SK-N-SH (cell line): Measurements from ENCODE around the gene TEKTIP1. TPM values are rescaled to one million over a fixed set of nuclear protein-coding genes. Genes with fewer than 3 reads are reported as not detected.

Experiments used
- CTCF ChIA-PET: fragments of 300-600, 350-600 bp; formaldehyde crosslinking; extraction: SDS; loops from one replicate; lab custom pipeline; 2021; lab: Yijun Ruan, JAX
- POLR2A ChIA-PET: fragments of 350-600 bp; sonication (Branson Sonifier 250); formaldehyde crosslinking; extraction: SDS; loops from one replicate; lab custom pipeline; 2020; ENCODE audit warnings: antibody characterized with exemption, inconsistent platforms; lab: Yijun Ruan, JAX
- DNase-seq: peaks from one replicate; pipeline ENCODE4 v3.0.0; 2012
- H2AFZ ChIP-seq: fragments of 200-600 bp; sonication (generic); 2 replicates; pipeline ENCODE4 v1.8.1; 2016; ENCODE audit warnings: antibody characterized with exemption, mild to moderate bottlenecking, low read depth
- H3F3A ChIP-seq: fragments of 200-600 bp; sonication (generic); replicated peaks from 2 replicates; pipeline ENCODE3; 2016; ENCODE audit warnings: antibody characterized with exemption, mild to moderate bottlenecking; ENCODE audit not compliant: insufficient read depth
- H3K27ac ChIP-seq, 2 experiments: fragments of 200-500 bp in 1 of 2; fragments of 200-600 bp in 1 of 2; sonication (Bioruptor generic) in 1 of 2; sonication (generic), shearing (Covaris generic) in 1 of 2; 2 replicates each; pipeline versions ENCODE4 v1.5.1 to v1.6.1; 2014 to 2016; ENCODE audit warnings: low read depth in 2 of 2, inconsistent platforms in 1 of 2, low read length in 1 of 2, mild to moderate bottlenecking in 1 of 2, mixed read lengths in 1 of 2
- H3K27me3 ChIP-seq: fragments of 200-600 bp; sonication (generic), shearing (Covaris generic); 2 replicates; pipeline ENCODE4 v1.6.1; 2016; ENCODE audit warnings: mixed run types; ENCODE audit not compliant: insufficient read depth
- H3K36me3 ChIP-seq, 2 experiments: fragments of 200-500 bp in 1 of 2; fragments of 200-600 bp in 1 of 2; sonication (Bioruptor generic) in 1 of 2; sonication (generic) in 1 of 2; replicated peaks in 1 of 2; 2 replicates each; pipeline versions ENCODE3 to v1.5.1; 2014 to 2016; ENCODE audit warnings: low read length in 1 of 2, mild to moderate bottlenecking in 1 of 2; ENCODE audit not compliant: insufficient read depth in 2 of 2, control insufficient read depth in 1 of 2
- H3K4me1 ChIP-seq, 2 experiments: fragments of 200-500 bp in 1 of 2; fragments of 200-600 bp in 1 of 2; sonication (Bioruptor generic) in 1 of 2; sonication (generic), shearing (Covaris generic) in 1 of 2; 2 replicates each; pipeline versions ENCODE4 v1.5.1 to v1.6.1; 2014 to 2016; ENCODE audit warnings: low read depth in 1 of 2, low read length in 1 of 2, mixed run types in 1 of 2; ENCODE audit not compliant: insufficient read depth in 2 of 2, control insufficient read depth in 1 of 2
- H3K4me2 ChIP-seq: fragments of 200-600 bp; sonication (generic), shearing (Covaris generic); 2 replicates; pipeline ENCODE4 v1.6.1; 2017; ENCODE audit warnings: mixed run types
- H3K4me3 ChIP-seq, 2 experiments: fragments of 200-500 bp in 1 of 2; fragments of 200-600 bp in 1 of 2; sonication (Bioruptor generic) in 1 of 2; sonication (generic), shearing (Covaris generic) in 1 of 2; 2 replicates each; pipeline versions ENCODE4 v1.5.1 to v1.8.1; 2014 to 2016; ENCODE audit warnings: low read depth in 2 of 2, inconsistent platforms in 1 of 2, low read length in 1 of 2, mild to moderate bottlenecking in 1 of 2, mixed read lengths in 1 of 2, moderate library complexity in 1 of 2
- H3K79me2 ChIP-seq: fragments of 200-600 bp; sonication (generic); 2 replicates; pipeline ENCODE4 v1.8.1; 2017; ENCODE audit warnings: mild to moderate bottlenecking; ENCODE audit not compliant: insufficient read depth
- H3K9ac ChIP-seq: fragments of 200-600 bp; sonication (generic); 2 replicates; pipeline ENCODE4 v1.6.1; 2017; ENCODE audit warnings: mixed run types
- H3K9me2 ChIP-seq: fragments of 200-600 bp; sonication (generic); 2 replicates; pipeline ENCODE4 v1.6.1; 2017; ENCODE audit warnings: mixed run types
- H3K9me3 ChIP-seq: fragments of 200-600 bp; sonication (generic); 2 replicates; pipeline ENCODE4 v1.6.1; 2017; ENCODE audit warnings: mixed run types, mild to moderate bottlenecking, moderate library complexity
- H4K20me1 ChIP-seq: fragments of 200-600 bp; sonication (generic); 2 replicates; pipeline ENCODE4 v1.6.1; 2017; ENCODE audit warnings: mild to moderate bottlenecking, mixed run types; ENCODE audit not compliant: insufficient read depth
- CTCF ChIP-seq: fragments of 200-600 bp; sonication (generic); IDR thresholded peaks from 2 replicates; pipeline ENCODE4 v1.6.1; 2017; ENCODE audit warnings: antibody characterized with exemption, mild to moderate bottlenecking, moderate library complexity
- FOSL2 ChIP-seq: IDR thresholded peaks from 2 replicates; pipeline ENCODE4 v1.4.0; 2012; ENCODE audit warnings: low read depth, mild to moderate bottlenecking, moderate library complexity, borderline replicate concordance
- GABPA ChIP-seq: IDR thresholded peaks from 2 replicates; pipeline ENCODE4 v1.4.0; 2012; ENCODE audit warnings: low read depth, mild to moderate bottlenecking
- JUND ChIP-seq: IDR thresholded peaks from 2 replicates; pipeline ENCODE4 v1.4.0; 2012
- MAX ChIP-seq: IDR thresholded peaks from 2 replicates; pipeline ENCODE4 v1.4.0; 2012; ENCODE audit warnings: low read depth
- MEF2A ChIP-seq: IDR thresholded peaks from 2 replicates; pipeline ENCODE4 v1.4.0; 2012; ENCODE audit warnings: low read depth, borderline replicate concordance
- MXI1 ChIP-seq: IDR thresholded peaks from 2 replicates; pipeline ENCODE4 v1.6.1; 2012; ENCODE audit warnings: mild to moderate bottlenecking, low read depth, low read length, improper control_type of control experiment
- NFIC ChIP-seq: IDR thresholded peaks from 2 replicates; pipeline ENCODE4 v1.4.0; 2012; ENCODE audit warnings: borderline replicate concordance
- NRF1 ChIP-seq: IDR thresholded peaks from 2 replicates; pipeline ENCODE4 v1.6.1; 2012; ENCODE audit warnings: low read depth, mild to moderate bottlenecking, low read length
- PBX3 ChIP-seq: IDR thresholded peaks from 2 replicates; pipeline ENCODE4; 2012
- RAD21 ChIP-seq: IDR thresholded peaks from 2 replicates; pipeline ENCODE4 v1.6.1; 2012; ENCODE audit warnings: mild to moderate bottlenecking, low read length
- RCOR1 ChIP-seq: fragments of 150-350 bp; IDR thresholded peaks from 2 replicates; pipeline ENCODE4 v1.6.1; 2017; ENCODE audit warnings: antibody characterized with exemption, low read length
- RXRA ChIP-seq: IDR thresholded peaks from 2 replicates; pipeline ENCODE4 v1.4.0; 2012; ENCODE audit warnings: low read depth, mild to moderate bottlenecking, borderline replicate concordance
- SMC3 ChIP-seq: IDR thresholded peaks from 2 replicates; pipeline ENCODE4 v1.6.1; 2012; ENCODE audit warnings: low read depth, low read length, improper control_type of control experiment
- TCF12 ChIP-seq: IDR thresholded peaks from 2 replicates; pipeline ENCODE4 v1.4.0; 2012
- TEAD4 ChIP-seq: IDR thresholded peaks from 2 replicates; pipeline ENCODE4 v1.4.0; 2012; ENCODE audit warnings: mild to moderate bottlenecking, borderline replicate concordance; ENCODE audit not compliant: insufficient read depth
- USF1 ChIP-seq: IDR thresholded peaks from 2 replicates; pipeline ENCODE4 v1.4.0; 2012; ENCODE audit warnings: low read depth, borderline replicate concordance
- YY1 ChIP-seq: IDR thresholded peaks from 2 replicates; pipeline ENCODE4 v1.4.0; 2012; ENCODE audit warnings: low read depth, mild to moderate bottlenecking
- ZBTB33 ChIP-seq: IDR thresholded peaks from 2 replicates; pipeline ENCODE4 v1.4.0; 2012; ENCODE audit warnings: low read depth, borderline replicate concordance
- WGBS: methylation state at CpG from one replicate; pipeline ENCODE4 v1.1.6; 2017; ENCODE audit warnings: low lambda C conversion rate; 5-methylcytosine and 5-hydroxymethylcytosine counted together
- polyA plus RNA-seq, 3 experiments: library from polyadenylated mRNA; depleted of rRNA; stranded (reverse); fragments of >200 nt; gene quantifications; 2 replicates each; pipeline ENCODE4 v1.2.3, GENCODE V29; 2012

The TEKTIP1 gene
- polyA plus RNA-seq, 1 of the 3 experiments (the other 2 are of a cell fraction) = 0.12 TPM

GRCh38 chr19:3557461-3558248, 18.7 kb downstream of the TEKTIP1 start, which contains the start of gene MFSD12 (continued):
- TF ChIP-seq MXI1 (peak; percentile 80), SMC3 (no peak), YY1 (no peak), MAX (peak; percentile 75), RXRA (no peak), GABPA (peak; percentile 60), FOSL2 (no peak), CTCF (no peak), NRF1 (peak; percentile 27; the same call in 1 of the 2 replicates), TCF12 (no peak), JUND (no peak), RAD21 (no peak)

DNA sequence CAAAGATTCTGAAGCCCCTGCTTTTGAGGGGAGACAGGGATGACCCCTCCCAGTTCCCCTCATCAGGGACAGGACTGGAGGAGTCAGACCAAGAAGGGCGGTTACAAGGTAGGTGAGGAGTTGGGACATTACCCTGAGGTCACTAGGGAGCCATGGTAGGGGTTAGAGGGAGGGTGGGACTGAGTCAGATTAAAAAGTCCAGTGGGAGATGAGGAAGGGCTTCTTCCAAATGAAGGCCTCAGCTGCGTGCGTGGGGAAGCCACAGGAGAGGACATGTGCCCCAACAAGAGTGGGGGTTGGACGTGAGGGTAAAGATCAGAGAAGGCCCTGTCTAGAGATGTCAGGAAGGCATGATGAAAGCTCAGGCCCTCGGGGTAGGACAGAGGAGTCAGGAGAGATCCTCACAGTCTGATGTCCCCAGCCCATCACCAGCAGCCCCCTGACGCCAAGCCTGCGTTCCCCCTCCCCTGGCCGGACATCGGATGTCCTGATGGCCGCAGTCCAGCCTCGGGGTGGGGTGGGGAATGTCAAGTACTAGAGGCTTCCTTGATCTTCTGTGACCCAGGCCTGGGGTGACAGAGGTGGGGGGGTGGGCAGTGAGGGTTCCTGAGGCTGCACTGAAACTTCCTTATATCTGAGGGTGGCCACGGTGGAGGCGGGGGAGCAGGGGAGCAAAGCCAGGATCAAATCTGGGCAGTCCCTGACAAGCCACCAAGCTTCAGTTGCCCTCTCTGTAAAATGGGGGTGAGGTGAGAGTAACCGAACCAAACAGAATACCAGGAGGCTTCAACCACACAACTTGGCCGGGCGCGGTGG, 24.9 kb downstream of the TEKTIP1 start:
- POLR2A ChIA-PET = no interaction called here
- Histone ChIP-seq H3K27me3 (no peaks in the 10 kb centered on the region), H3K79me2 (no peaks in the 10 kb centered on the region), H3F3A (no peaks in the 10 kb centered on the region), H3K9me2 (no peaks in the 10 kb centered on the region), H2AFZ (no peak overlapping the region), H3K4me2 (no peak overlapping the region), H3K9me3 (no peaks in the 10 kb centered on the region), H4K20me1 (no peaks in the 10 kb centered on the region), H3K4me1 (no peaks in the 10 kb centered on the region), H3K36me3 (no peaks in the 10 kb centered on the region), H3K4me3 (no peak overlapping the region), H3K9ac (no peak overlapping the region), H3K27ac (no peak overlapping the region)
- 93% methylated on average over 11 of the region's 17 CpGs for WGBS
- peak; percentile 12 for DNase-seq
- TF ChIP-seq RCOR1 = no peak
- CTCF ChIA-PET = interaction anchor here (1.6 to 2.6 kb wide), 2 partner anchors 19 to 22 kb away, joined by 4 to 6 read pairs; no protein-coding TSS in a partner anchor

GRCh38 chr19:3565139-3565538, 26.2 kb downstream of the TEKTIP1 start:
- Histone ChIP-seq H2AFZ (no peak overlapping the region), H3K4me2 (no peak overlapping the region), H3K4me3 (no peak overlapping the region), H3K79me2 (no peaks in the 10 kb centered on the region), H3K9me2 (no peaks in the 10 kb centered on the region), H4K20me1 (no peaks in the 10 kb centered on the region), H3F3A (no peaks in the 10 kb centered on the region), H3K27me3 (no peaks in the 10 kb centered on the region), H3K9ac (no peak overlapping the region), H3K4me1 (no peaks in the 10 kb centered on the region), H3K9me3 (no peaks in the 10 kb centered on the region), H3K27ac (peak overlapping the region in 1 of 2 experiments; percentile 16; a peak in 2 of 4 replicates), H3K36me3 (no peaks in the 10 kb centered on the region)
- ChIA-PET CTCF (interaction anchor here (1.0 to 2.6 kb wide), 4 partner anchors 19 to 262 kb away, joined by 3 to 6 read pairs (median 3); no protein-coding TSS in a partner anchor), POLR2A (no interaction called here)
- 67% methylated on average over 19 of the region's 19 CpGs for whole genome bisulfite sequencing
- DNase-seq = no peak
- TF ChIP-seq TEAD4 (no peak), USF1 (no peak), NRF1 (no peak), NFIC (no peak), ZBTB33 (no peak), MEF2A (no peak), JUND (no peak), RCOR1 (no peak), FOSL2 (peak; percentile 58; the same call in 1 of the 2 replicates), YY1 (no peak), PBX3 (peak; percentile 36; the same call in 1 of the 2 replicates), MXI1 (no peak)
